Liver (tissue), 3 donors: ENCODE data around the gene TMEM50B.

ENCODE experiments used
- ATF3 ChIP-seq: IDR thresholded peaks from 2 replicates; pipeline ENCODE4 v1.6.1; 2016; ENCODE audit warnings: antibody characterized with exemption
- CTCF ChIP-seq: fragments of 150-350 bp; IDR thresholded peaks from 2 replicates; pipeline ENCODE4 v1.5.1; 2017; ENCODE audit warnings: improper control_type of control experiment, low read depth, low read length; ENCODE audit not compliant: missing input control
- FOXA1 ChIP-seq: IDR thresholded peaks from 2 replicates; pipeline ENCODE4 v1.6.1; 2016; ENCODE audit warnings: antibody characterized with exemption
- MAX ChIP-seq: IDR thresholded peaks from 2 replicates; pipeline ENCODE4 v1.6.1; 2016; ENCODE audit warnings: antibody characterized with exemption
- SP1 ChIP-seq: IDR thresholded peaks from 2 replicates; pipeline ENCODE4 v1.6.1; 2018; ENCODE audit warnings: antibody characterized with exemption, mild to moderate bottlenecking
- YY1 ChIP-seq: IDR thresholded peaks from 2 replicates; pipeline ENCODE4 v1.6.1; 2016; ENCODE audit warnings: antibody characterized with exemption, mild to moderate bottlenecking
- donor health status: healthy.
- donor health status: healthy.

- no peak for TF ChIP-seq CTCF
- TF ChIP-seq SP1: no peak
- no peak for TF ChIP-seq FOXA1
- TF ChIP-seq YY1: no peak
- TF ChIP-seq MAX: no peak
- no peak for TF ChIP-seq ATF3
These were observed 76.5 kb downstream of the TMEM50B start, which contains the start of gene IFNGR2 for GRCh38 chr21:33403128-33403785.
